Right lobe of liver (tissue), 6 donors: ENCODE data around the gene TMED6. TPM values are rescaled to one million over a fixed set of nuclear protein-coding genes. Genes with fewer than 3 reads are reported as not detected.

Experiments used
- ATAC-seq, 4 donors: fragments of 200-7000 bp; cut with Tn5 transposase; one replicate each; pipeline ENCODE4 v1.9.1; 2020; ENCODE audit warnings: mild to moderate bottlenecking in 4 of 4, moderate library complexity in 4 of 4
- DNase-seq, 3 donors: peaks; one replicate each; pipeline ENCODE4 v3.0.0-alpha.2; 2020
- H3K27ac ChIP-seq, 3 donors: fragments of 200-600 bp; one replicate each; pipeline ENCODE4 v1.8.0; 2022
- H3K27me3 ChIP-seq, 2 donors: fragments of 200-600 bp; one replicate each; pipeline ENCODE4 v1.8.0; 2022
- H3K36me3 ChIP-seq, 4 donors: fragments of 200-600 bp; sonication (generic) in 1 of 4; one replicate each; pipeline versions ENCODE4 v1.5.1 to v1.8.0; 2017 to 2022; ENCODE audit warnings: control low read depth in 1 of 4
- H3K4me1 ChIP-seq, 4 donors: fragments of 200-600 bp; sonication (generic) in 1 of 4; one replicate each; pipeline versions ENCODE4 v1.5.1 to v1.8.0; 2017 to 2022; ENCODE audit warnings: control low read depth in 1 of 4
- H3K4me3 ChIP-seq, 3 donors: fragments of 200-600 bp; one replicate each; pipeline ENCODE4 v1.8.0; 2022
- H3K9me3 ChIP-seq, 4 donors: fragments of 200-600 bp; sonication (generic) in 1 of 4; one replicate each; pipeline versions ENCODE4 v1.5.1 to v1.8.0; 2017 to 2022; ENCODE audit warnings: control low read depth in 1 of 4
- CTCF ChIP-seq, 4 donors: fragments of 200-600 bp in 3 of 4; fragments of 450-650 bp in 1 of 4; IDR thresholded peaks; one replicate each; pipeline versions ENCODE4 v1.5.1 to v1.8.0; 2016 to 2022; ENCODE audit warnings: antibody characterized with exemption in 4 of 4, mild to moderate bottlenecking in 2 of 4
- POLR2A ChIP-seq: fragments of 450-650 bp; IDR thresholded peaks from one replicate; pipeline ENCODE4 v1.6.1; 2017; ENCODE audit warnings: antibody characterized with exemption, mild to moderate bottlenecking
- WGBS: methylation state at CpG from one replicate; pipeline ENCODE4 v1.1.6; 2018; ENCODE audit warnings: low coverage, low lambda C conversion rate; ENCODE audit not compliant: insufficient coverage; ENCODE audit errors: missing lambda C conversion rate; 5-methylcytosine and 5-hydroxymethylcytosine counted together
- intact Hi-C, 2 donors: fragments of 100-400 bp; cut with DNase I; formaldehyde crosslinking; loops; one replicate each; pipeline versions ENCODE4 v1.11.2 to v1.14.1; 2022
- total RNA-seq, 6 experiments: library from RNA; depleted of rRNA in 2 of 6; stranded (reverse); fragments of >200 nt in 2 of 6; fragmentation: NEBNext Ultra II Directional in 3 of 6; extraction: Animal tissue kit (Norgen Biotek cat#: 25700) in 3 of 6; gene quantifications; one replicate each; pipeline versions ENCODE4 v1.1.0 to v1.2.4, GENCODE V29; 2016 to 2023
- donor health status: DM: no; HTN: yes; CAD: no.
- donor health status: DM: no; HTN: no; CAD: no.
- donor health status: DM: no; HTN: no; CAD: no.
- donor health status: DM: no; HTN: yes; CAD: no.
- donor health status: DM: no; HTN: yes; CAD: no.

Gene TMED6
- total RNA-seq, 6 experiments from 2014 or later = 1.6 to 9.9 (median 2.6) TPM

- H3K4me3 ChIP-seq = no peak overlapping the region
- 93% methylated on average over 5 of the region's 5 CpGs for WGBS
- H3K27ac ChIP-seq = peak overlapping the region in 1 of 3 donors; percentile 15
- no peaks in the 10 kb centered on the region for H3K9me3 ChIP-seq
- H3K4me1 ChIP-seq = peaks cover 0 to 57% (median 24%) of the 10 kb centered on the region in 4 donors
- DNase-seq (peak in 1 of 3 donors; percentile 7), ATAC-seq (no peak)
- intact Hi-C loops = no loop called here
- H3K36me3 ChIP-seq = peaks cover 0 to 19% (median 7%) of the 10 kb centered on the region in 4 donors
- H3K27me3 ChIP-seq = no peaks in the 10 kb centered on the region
- TF ChIP-seq POLR2A (no peak), CTCF (IDR thresholded peaks at IDR 0.05) (no peak)
Observed at GRCh38 chr16:69313469-69313868, 38.1 kb downstream of the TMED6 start.

GRCh38 chr16:69311533-69312387, 39.8 kb downstream of the TMED6 start:
- Histone ChIP-seq H3K4me3 (peak overlapping the region; percentile 90 to 94 (median 92)), H3K27me3 (no peaks in the 10 kb centered on the region), H3K36me3 (peaks cover 0 to 9% (median 4%) of the 10 kb centered on the region in 4 donors), H3K4me1 (peaks cover 0 to 46% (median 21%) of the 10 kb centered on the region in 4 donors), H3K9me3 (no peaks in the 10 kb centered on the region), H3K27ac (peak overlapping the region; percentile 91 to 95 (median 92))
- intact Hi-C loops = no loop called here
- peak; percentile 9 to 29 (median 26) for ATAC-seq
- WGBS = 2% methylated on average over 16 of the region's 59 CpGs
- peak; percentile 58 to 72 (median 72) for DNase-seq
- TF ChIP-seq CTCF (IDR thresholded peaks at IDR 0.05) (no peak), POLR2A (peak; percentile 40)

GRCh38 chr16:69310653-69311532, 40.7 kb downstream of the TMED6 start, which contains the start of gene VPS4A:
Gene VPS4A, plus strand, starts transcription at chr16:69311350. Its CDS starts 162 bp downstream, at chr16:69311512.
- WGBS = 39% methylated on average over 14 of the region's 70 CpGs
- peak; percentile 86 for TF ChIP-seq POLR2A
- peak; percentile 83 to 97 (median 90) for TF ChIP-seq CTCF (IDR thresholded peaks at IDR 0.05)

GRCh38 chr16:69309316-69309715, 42.3 kb downstream of the TMED6 start:
- TF ChIP-seq CTCF (IDR thresholded peaks at IDR 0.05) (no peak), POLR2A (no peak)
- 77% methylated on average over 9 of the region's 12 CpGs for WGBS
- ATAC-seq (no peak), DNase-seq (peak in 2 of 3 donors; percentile 46)
- intact Hi-C loops = no loop called here
- Histone ChIP-seq H3K4me1 (peaks cover 0 to 21% (median 9%) of the 10 kb centered on the region in 4 donors), H3K9me3 (no peaks in the 10 kb centered on the region), H3K27ac (no peak overlapping the region), H3K27me3 (no peaks in the 10 kb centered on the region), H3K36me3 (no peaks in the 10 kb centered on the region), H3K4me3 (no peak overlapping the region)

More at GRCh38 chr16:69310653-69311532, 40.7 kb downstream of the TMED6 start, which contains the start of gene VPS4A:
- H3K36me3 ChIP-seq = peaks cover 0 to under 1% (median 0%) of the 10 kb centered on the region in 4 donors
- no peaks in the 10 kb centered on the region for H3K27me3 ChIP-seq
- H3K4me3 ChIP-seq = peak within 1 kb of the TSS; percentile 90 to 94 (median 92)
- peak; percentile 88 to 97 (median 92) for ATAC-seq
- H3K27ac ChIP-seq = peak within 1 kb of the TSS; percentile 91 to 95 (median 92)
- peak; percentile 96 to 98 (median 97) for DNase-seq
- intact Hi-C loops = no loop called here
- H3K4me1 ChIP-seq = peaks cover 0 to 37% (median 17%) of the 10 kb centered on the region in 4 donors
- no peaks in the 10 kb centered on the region for H3K9me3 ChIP-seq
